ENCODE results near the gene FBXO34. TPM values are rescaled to one million over a fixed set of nuclear protein-coding genes. Genes with fewer than 3 reads are reported as not detected.

The FBXO34 gene
- total and polyA plus RNA-seq, 10 of the 15 experiments (the other 5 are each of a cell fraction or from before 2014, with no cell fraction given), result 5.6 to 22.8 (median 17.6) TPM

GRCh38 chr14:55272922-55273321 lies 1.7 kb downstream of the FBXO34 start:
- intact Hi-C loops (cut with micrococcal nuclease; ENCODE audit: unreplicated experiment) (loop anchor here (2.0 to 10.0 kb wide), 3 partner anchors 60 to 168 kb away; partner anchors contain the start of gene ATG14), in situ Hi-C loops (cut with MboI) (loop anchor here (5.0 kb wide), 1 partner anchor 79 kb away; no protein-coding TSS in a partner anchor)
- no peak for DNase-seq (ENCODE audit: low read depth, low spot score)
- ChIA-PET CTCF (interaction anchor here (0.9 to 6.5 kb wide), 8 partner anchors 9 to 144 kb away, joined by 3 to 255 read pairs (median 4); no protein-coding TSS in a partner anchor), RAD21 (ENCODE audit: unreplicated experiment) (interaction anchor here (0.7 to 4.6 kb wide), 6 partner anchors 9 to 218 kb away, joined by 3 to 65 read pairs (median 13); no protein-coding TSS in a partner anchor), POLR2A (interaction anchor here (0.6 to 1.4 kb wide), 7 partner anchors 10 to 82 kb away, joined by 3 to 9 read pairs (median 5); partner anchors contain the start of gene DLGAP5), SMC1A (ENCODE audit: uncharacterized antibody, unreplicated experiment) (interaction anchor here (0.6 to 6.6 kb wide), 17 partner anchors 8 to 226 kb away, joined by 3 to 161 read pairs (median 4); no protein-coding TSS in a partner anchor)
- no peaks in the 10 kb centered on the region for H3K36me3 ChIP-seq (ENCODE audit: control insufficient read depth in 2 of 2, insufficient read depth in 2 of 2, low read length in 1 of 2)
- 97% methylated on average over 2 of the region's 2 CpGs for WGBS (ENCODE audit: insufficient coverage, insufficient replicate concordance, low lambda C conversion rate, missing lambda C conversion rate)
- H3K9me3 ChIP-seq (replicated peaks; ENCODE audit: control insufficient read depth, insufficient read depth, low read length), result no peaks in the 10 kb centered on the region
- no peak for FAIRE-seq
- H3K9ac ChIP-seq (ENCODE audit: control insufficient read depth, insufficient read depth, low read length), result peak overlapping the region; percentile 91
- no peaks in the 10 kb centered on the region for H4K20me1 ChIP-seq (ENCODE audit: control insufficient read depth, insufficient read depth)
- ATAC-seq, result no peak
- peak overlapping the region; percentile 28; the same call in 1 of the 2 replicates for H3K27ac ChIP-seq (ENCODE audit: control insufficient read depth, insufficient read depth)
- H3K79me2 ChIP-seq (ENCODE audit: control insufficient read depth, insufficient read depth, low read length), result peaks cover 63% of the 10 kb centered on the region
- no peaks in the 10 kb centered on the region for H3K27me3 ChIP-seq (replicated peaks in 1 of 2; ENCODE audit: control insufficient read depth in 2 of 2, insufficient read depth in 2 of 2, low read length in 1 of 2)
- peak overlapping the region; percentile 93 for H3K4me3 ChIP-seq
- TSS peak; percentile 63 for BruUV-seq (replicated peaks)
- peaks cover 36% of the 10 kb centered on the region for H3K4me1 ChIP-seq (ENCODE audit: control insufficient read depth, insufficient read depth, low read length)
- peak overlapping the region; percentile 56 for H3K4me2 ChIP-seq (ENCODE audit: control insufficient read depth, insufficient read depth)
- H2AFZ ChIP-seq (ENCODE audit: control insufficient read depth, low read depth, low read length), result no peak overlapping the region
- TF ChIP-seq, protein P1, sequence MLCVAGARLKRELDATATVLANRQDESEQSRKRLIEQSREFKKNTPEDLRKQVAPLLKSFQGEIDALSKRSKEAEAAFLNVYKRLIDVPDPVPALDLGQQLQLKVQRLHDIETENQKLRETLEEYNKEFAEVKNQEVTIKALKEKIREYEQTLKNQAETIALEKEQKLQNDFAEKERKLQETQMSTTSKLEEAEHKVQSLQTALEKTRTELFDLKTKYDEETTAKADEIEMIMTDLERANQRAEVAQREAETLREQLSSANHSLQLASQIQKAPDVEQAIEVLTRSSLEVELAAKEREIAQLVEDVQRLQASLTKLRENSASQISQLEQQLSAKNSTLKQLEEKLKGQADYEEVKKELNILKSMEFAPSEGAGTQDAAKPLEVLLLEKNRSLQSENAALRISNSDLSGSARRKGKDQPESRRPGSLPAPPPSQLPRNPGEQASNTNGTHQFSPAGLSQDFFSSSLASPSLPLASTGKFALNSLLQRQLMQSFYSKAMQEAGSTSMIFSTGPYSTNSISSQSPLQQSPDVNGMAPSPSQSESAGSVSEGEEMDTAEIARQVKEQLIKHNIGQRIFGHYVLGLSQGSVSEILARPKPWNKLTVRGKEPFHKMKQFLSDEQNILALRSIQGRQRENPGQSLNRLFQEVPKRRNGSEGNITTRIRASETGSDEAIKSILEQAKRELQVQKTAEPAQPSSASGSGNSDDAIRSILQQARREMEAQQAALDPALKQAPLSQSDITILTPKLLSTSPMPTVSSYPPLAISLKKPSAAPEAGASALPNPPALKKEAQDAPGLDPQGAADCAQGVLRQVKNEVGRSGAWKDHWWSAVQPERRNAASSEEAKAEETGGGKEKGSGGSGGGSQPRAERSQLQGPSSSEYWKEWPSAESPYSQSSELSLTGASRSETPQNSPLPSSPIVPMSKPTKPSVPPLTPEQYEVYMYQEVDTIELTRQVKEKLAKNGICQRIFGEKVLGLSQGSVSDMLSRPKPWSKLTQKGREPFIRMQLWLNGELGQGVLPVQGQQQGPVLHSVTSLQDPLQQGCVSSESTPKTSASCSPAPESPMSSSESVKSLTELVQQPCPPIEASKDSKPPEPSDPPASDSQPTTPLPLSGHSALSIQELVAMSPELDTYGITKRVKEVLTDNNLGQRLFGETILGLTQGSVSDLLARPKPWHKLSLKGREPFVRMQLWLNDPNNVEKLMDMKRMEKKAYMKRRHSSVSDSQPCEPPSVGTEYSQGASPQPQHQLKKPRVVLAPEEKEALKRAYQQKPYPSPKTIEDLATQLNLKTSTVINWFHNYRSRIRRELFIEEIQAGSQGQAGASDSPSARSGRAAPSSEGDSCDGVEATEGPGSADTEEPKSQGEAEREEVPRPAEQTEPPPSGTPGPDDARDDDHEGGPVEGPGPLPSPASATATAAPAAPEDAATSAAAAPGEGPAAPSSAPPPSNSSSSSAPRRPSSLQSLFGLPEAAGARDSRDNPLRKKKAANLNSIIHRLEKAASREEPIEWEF (IDR thresholded peaks at IDR 0.05; ENCODE audit: insufficient replicate concordance, low read depth, low read length), result no peak
- no peak for TF ChIP-seq ZBTB4 (CRISPR knock-in tag; IDR thresholded peaks at IDR 0.05)
- TF ChIP-seq, protein P2, sequence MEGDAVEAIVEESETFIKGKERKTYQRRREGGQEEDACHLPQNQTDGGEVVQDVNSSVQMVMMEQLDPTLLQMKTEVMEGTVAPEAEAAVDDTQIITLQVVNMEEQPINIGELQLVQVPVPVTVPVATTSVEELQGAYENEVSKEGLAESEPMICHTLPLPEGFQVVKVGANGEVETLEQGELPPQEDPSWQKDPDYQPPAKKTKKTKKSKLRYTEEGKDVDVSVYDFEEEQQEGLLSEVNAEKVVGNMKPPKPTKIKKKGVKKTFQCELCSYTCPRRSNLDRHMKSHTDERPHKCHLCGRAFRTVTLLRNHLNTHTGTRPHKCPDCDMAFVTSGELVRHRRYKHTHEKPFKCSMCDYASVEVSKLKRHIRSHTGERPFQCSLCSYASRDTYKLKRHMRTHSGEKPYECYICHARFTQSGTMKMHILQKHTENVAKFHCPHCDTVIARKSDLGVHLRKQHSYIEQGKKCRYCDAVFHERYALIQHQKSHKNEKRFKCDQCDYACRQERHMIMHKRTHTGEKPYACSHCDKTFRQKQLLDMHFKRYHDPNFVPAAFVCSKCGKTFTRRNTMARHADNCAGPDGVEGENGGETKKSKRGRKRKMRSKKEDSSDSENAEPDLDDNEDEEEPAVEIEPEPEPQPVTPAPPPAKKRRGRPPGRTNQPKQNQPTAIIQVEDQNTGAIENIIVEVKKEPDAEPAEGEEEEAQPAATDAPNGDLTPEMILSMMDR (IDR thresholded peaks at IDR 0.05 in 2 of 3, conservative IDR thresholded peaks at IDR 0.05 in 1 of 3; ENCODE audit: control insufficient read depth in 2 of 3, extremely low read depth in 1 of 3, insufficient read depth in 1 of 3, low read depth in 3 of 3, low read length in 3 of 3), result no peak
- no peak for TF ChIP-seq HDAC6 (IDR thresholded peaks at IDR 0.05; ENCODE audit: unreplicated experiment)
- no peak for TF ChIP-seq CEBPB (IDR thresholded peaks at IDR 0.05; ENCODE audit: borderline replicate concordance in 1 of 2, low read depth in 2 of 2, low read length in 2 of 2)
- no peak for TF ChIP-seq MEF2B (IDR thresholded peaks at IDR 0.05; ENCODE audit: partially characterized antibody, poor library complexity, severe bottlenecking)
- no peak for TF ChIP-seq CHD2 (IDR thresholded peaks at IDR 0.05; ENCODE audit: borderline replicate concordance, low read depth, low read length)
- no peak for TF ChIP-seq IKZF1 (conservative IDR thresholded peaks at IDR 0.05)
- no peak for TF ChIP-seq YY1 (IDR thresholded peaks at IDR 0.05; ENCODE audit: low read depth, low read length)
- TF ChIP-seq SMARCA5 (IDR thresholded peaks at IDR 0.05), result no peak
- no peak for TF ChIP-seq SIX5 (IDR thresholded peaks at IDR 0.05; ENCODE audit: low read depth, low read length, severe bottlenecking)
- no peak for TF ChIP-seq PAX5 (IDR thresholded peaks at IDR 0.05; ENCODE audit: borderline replicate concordance, low read depth, low read length)

Measured in GM12878 (cell line).